GM12875 (cell line): ENCODE data around the gene MAGI2.

Experiments
- H3K4me3 ChIP-seq: one replicate; pipeline ENCODE4 v1.5.1; 2011; ENCODE audit warnings: low read depth, low read length, control low read depth
- CTCF ChIP-seq: IDR thresholded peaks from 2 replicates; pipeline ENCODE4 v1.5.1; 2011; ENCODE audit warnings: low read depth, mild to moderate bottlenecking, control low read depth, inconsistent platforms, low read length, moderate library complexity, borderline replicate concordance; ENCODE audit not compliant: insufficient read depth

Gene MAGI2

DNA sequence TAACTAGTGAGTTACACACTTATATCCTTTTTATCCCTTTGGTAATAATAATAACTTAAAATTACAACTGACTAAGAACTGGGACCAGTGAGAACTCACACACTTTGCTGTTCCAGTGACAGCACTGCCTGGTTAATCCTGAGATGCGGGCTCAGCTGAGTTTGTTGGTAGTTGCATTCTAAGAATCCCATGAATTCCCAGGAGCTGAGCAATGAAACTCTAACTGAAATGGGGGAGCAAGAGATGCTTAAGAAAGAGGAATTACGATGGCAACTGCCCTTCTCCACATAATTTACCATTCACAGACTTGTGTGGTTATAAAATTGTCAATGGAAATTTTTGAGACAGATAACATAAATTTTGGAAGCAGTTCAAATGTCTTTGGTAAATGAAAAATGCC lies 659.4 kb downstream of the MAGI2 start:
- no peak for TF ChIP-seq CTCF
- H3K4me3 ChIP-seq, result no peak overlapping the region

DNA sequence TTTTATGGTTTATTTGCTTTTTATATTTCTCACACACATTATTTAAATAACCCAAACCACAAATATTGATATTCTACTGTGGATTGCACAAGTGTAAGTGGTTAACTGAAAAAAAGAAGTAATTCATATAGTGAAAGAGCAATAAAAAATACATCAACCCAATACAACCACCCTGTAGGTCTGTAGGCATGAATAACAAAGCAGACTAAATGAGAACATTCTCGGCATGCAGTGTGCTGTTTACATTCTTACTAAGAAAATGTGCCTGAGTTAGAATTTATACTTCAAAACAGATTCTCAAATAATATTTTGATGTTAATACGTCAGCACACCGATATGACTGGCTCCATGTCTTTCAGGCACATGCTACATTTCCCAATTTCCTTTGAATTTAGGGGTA lies 660.8 kb downstream of the MAGI2 start:
- TF ChIP-seq CTCF, result no peak
- no peak overlapping the region for H3K4me3 ChIP-seq

GRCh38 chr7:78792006-78792405 lies 661.5 kb downstream of the MAGI2 start:
- no peak overlapping the region for H3K4me3 ChIP-seq
- TF ChIP-seq CTCF, result no peak

GRCh38 chr7:78788464-78788863 lies 665.0 kb downstream of the MAGI2 start:
- H3K4me3 ChIP-seq, result no peak overlapping the region
- no peak for TF ChIP-seq CTCF

- H3K4me3 ChIP-seq, result no peak overlapping the region
- no peak for TF ChIP-seq CTCF
Observed at GRCh38 chr7:78787854-78788253, 665.6 kb downstream of the MAGI2 start.

GRCh38 chr7:78786055-78786454 lies 667.4 kb downstream of the MAGI2 start:
- no peak overlapping the region for H3K4me3 ChIP-seq
- TF ChIP-seq CTCF, result no peak

- TF ChIP-seq CTCF, result no peak
Observed at GRCh38 chr7:78783179-78783962, 670.1 kb downstream of the MAGI2 start.

More at GRCh38 chr7:78783179-78783962, 670.1 kb downstream of the MAGI2 start:
- no peak overlapping the region for H3K4me3 ChIP-seq
